ENCODE results near the gene SPINK13.
"Not testable (repeated sequence)": the region's sequence is repeated elsewhere in the genome, so short reads cannot be mapped to it uniquely, and the experiment has no call there.

SPINK13 gene

GRCh38 chr5:148268566-148268965 is at the start of gene SPINK13:
Gene SPINK13, plus strand, starts transcription at chr5:148268794. Its CDS starts 1,279 bp downstream, at chr5:148270073.
- no peak for DNase-seq

- DNase-seq, result no peak
Measured at GRCh38 chr5:148221508-148221907, 47.1 kb upstream of the SPINK13 start.

GRCh38 chr5:148224117-148224742 is 44.4 kb upstream of the SPINK13 start:
- DNase-seq, result no peak

GRCh38 chr5:148228392-148228984 is 40.1 kb upstream of the SPINK13 start:
- no peak for DNase-seq

GRCh38 chr5:148229840-148230239 is 38.8 kb upstream of the SPINK13 start:
- DNase-seq, result no peak

GRCh38 chr5:148230240-148230639 is 38.4 kb upstream of the SPINK13 start:
- no peak for DNase-seq

GRCh38 chr5:148237785-148238417 is 30.7 kb upstream of the SPINK13 start:
- no peak for DNase-seq

- DNase-seq, result no peak
Measured at GRCh38 chr5:148238418-148238794, 30.2 kb upstream of the SPINK13 start, which contains the start of gene MARCOL. Gene MARCOL, plus strand, starts transcription at chr5:148238525. Its CDS starts 73 bp downstream, at chr5:148238598.

DNA sequence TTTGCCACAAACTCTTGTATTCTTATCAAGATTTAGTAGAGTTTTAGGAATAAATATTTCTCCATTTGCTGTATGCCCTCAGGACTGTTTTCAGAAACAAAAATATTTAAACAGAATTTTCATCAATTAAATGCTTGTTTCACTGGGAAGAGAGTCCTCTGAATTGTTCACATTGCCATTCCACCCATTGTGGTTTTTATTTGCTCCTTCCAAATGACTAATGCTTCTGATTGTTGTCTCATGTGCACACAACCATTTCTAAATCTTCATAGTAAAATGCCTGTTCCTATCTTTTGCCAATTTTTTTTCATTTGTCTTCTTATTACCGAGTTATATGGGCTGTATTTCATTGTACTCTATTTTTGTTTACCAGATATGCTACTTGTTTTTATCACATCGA is 19.7 kb upstream of the SPINK13 start:
- no peak for DNase-seq

- no peak for DNase-seq
Measured at GRCh38 chr5:148255456-148255855, 13.1 kb upstream of the SPINK13 start.

DNA sequence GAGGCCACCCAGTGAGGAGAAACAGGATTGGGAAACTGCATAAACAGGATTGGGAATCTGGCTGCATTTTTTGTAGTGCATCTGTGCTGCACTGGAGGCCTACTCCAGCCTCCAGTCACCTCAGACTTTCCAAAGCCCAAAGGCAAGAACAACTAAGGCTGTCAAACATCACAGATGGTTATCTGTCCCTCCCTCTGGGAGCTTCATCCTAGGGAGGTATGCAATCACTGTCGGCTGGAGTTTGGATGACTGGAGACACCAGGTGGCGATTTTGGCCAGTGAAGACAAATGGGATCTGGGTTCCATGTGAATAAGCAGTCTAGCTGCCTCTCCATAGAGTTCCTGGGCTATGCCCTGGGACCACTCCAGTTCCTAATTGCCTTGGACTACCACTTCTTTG is 9.3 kb upstream of the SPINK13 start:
- DNase-seq, result no peak

DNA sequence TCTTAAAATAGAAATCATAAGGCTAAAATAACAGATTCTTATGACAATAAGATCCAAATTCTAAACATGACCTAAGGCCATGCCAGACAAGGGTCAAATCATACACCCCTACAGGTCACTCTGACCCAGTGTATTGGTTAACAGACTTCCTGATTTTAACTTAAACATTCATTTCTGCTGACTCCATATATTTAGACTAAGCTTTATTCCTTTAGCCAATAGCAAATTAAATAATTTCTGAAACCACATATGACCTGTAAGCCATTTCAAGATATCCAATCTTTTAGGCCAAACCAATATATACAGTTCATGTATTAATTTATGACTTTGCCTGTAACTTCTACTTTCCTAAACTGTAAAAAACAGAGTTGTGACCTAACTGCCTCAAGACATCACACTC is 7.4 kb upstream of the SPINK13 start:
- no peak for DNase-seq

DNA sequence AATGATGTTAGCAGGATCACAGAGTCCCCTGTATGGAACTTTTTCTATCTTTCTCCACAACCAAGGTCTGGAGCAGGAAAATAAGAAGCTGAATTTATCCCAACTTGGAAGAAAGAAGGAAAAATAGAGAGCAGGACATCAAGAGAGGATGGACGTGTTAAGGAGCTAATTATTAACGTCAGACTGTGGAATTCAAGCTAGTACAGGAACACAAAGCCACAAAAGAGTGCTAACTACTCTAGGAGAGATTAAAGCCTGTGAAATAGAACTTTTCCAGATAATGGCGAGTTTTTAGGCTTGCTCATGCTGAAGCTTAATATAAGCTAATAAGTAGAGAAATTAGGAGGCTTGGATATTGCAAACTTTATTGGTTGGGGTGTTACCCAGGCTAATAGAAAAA is 632 bp upstream of the SPINK13 start:
- DNase-seq, result no peak

DNA sequence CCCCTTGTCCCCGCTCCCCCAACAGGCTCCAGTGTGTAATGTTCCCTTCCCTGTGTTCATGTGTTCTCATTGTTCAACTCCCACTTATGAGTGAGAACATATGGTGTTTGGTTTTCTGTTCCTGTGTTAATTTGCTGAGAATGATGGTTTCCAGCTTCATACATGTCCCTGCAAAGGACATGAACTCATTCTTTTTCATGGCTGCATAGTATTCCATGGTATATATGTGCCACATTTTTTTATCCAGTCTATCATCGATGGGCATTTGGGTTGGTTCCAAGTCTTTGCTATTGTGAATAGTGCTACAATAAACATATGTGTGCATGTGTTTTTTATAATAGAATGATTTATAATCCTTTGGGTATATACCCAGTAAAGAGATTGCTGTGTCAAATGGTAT is 6.5 kb downstream of the SPINK13 start:
- DNase-seq, result not testable (repeated sequence)

- not testable (repeated sequence) for DNase-seq
Measured at GRCh38 chr5:148280893-148281292, 12.3 kb downstream of the SPINK13 start.

- DNase-seq, result not testable (repeated sequence)
Measured at GRCh38 chr5:148281336-148281735, 12.7 kb downstream of the SPINK13 start.

- DNase-seq, result no peak
Measured at GRCh38 chr5:148290271-148291195, 21.9 kb downstream of the SPINK13 start.

DNA sequence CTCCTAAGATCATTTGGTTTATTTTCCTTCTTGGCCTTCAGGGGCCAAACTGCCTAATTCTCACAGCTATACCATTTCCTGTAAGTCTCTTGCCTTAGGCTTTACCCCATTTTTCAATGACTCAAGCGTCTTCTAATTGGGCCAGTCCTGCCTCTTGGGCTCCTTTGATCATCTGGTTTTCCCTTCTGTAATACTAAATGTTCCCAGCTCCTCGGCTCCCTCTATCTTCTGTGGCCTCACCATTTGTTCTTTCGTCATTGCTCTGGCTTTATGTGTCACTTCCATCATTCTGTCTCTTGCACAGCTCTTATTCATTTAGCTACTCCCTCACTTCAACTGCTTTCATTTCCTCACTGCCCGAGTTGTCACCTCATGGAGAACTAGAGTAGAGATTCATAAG is 29.1 kb downstream of the SPINK13 start:
- no peak for DNase-seq

DNA sequence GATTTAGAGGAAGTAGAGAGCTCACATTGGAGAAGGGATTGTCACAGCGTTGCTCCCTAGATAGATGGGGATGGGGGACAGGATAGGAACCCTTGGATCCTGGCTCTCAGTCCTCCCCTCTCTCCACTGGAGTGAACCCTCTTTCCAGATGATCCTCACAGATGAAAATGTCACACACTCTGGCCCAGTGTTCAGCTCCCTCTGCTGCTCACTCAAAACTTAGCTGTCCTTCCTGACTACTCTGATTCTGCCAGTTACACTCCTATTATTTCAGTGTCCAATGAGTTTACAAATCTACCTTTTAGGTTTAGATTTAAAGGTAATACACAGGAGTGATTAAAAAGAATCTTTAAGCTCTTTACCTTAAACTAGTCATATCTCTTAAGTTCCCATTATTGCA is 37.9 kb downstream of the SPINK13 start:
- no peak for DNase-seq

DNA sequence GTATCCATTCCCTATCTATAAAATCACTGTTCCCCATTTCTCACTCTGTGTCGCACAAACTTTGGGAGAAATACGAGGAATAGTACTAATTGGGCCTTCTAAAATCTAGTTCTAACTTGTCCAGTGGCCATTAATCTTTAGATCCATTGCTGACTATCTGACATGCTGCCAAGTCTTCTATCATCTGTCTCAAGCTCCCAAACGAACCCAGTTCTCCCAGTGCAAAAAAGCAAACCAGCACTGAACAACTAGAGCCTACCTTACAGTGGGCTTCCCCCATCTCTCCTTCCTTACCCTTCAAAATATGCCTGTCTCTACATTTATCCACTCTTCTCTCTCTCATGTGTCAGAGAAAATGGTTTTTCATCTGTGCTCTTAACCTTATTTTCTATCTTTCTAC is 40.4 kb downstream of the SPINK13 start:
- no peak for DNase-seq

DNA sequence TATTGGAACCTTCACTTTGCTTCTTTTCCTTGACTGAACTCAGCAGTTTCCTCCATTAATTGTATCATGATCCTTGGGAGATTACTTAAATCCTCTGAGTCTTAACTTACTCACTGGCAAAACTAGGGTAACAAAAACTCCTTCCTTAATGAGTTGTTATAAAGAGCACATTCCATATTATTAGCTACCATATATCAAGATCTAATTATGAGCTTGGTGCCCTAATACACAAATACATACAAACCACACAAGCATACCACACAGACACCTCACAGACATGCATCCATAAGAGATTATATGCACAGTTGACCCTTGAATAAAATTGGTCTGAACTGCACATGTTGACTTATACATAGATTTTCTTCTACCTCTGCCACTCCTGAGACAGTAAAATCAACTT is 41.2 kb downstream of the SPINK13 start:
- DNase-seq, result no peak

DNA sequence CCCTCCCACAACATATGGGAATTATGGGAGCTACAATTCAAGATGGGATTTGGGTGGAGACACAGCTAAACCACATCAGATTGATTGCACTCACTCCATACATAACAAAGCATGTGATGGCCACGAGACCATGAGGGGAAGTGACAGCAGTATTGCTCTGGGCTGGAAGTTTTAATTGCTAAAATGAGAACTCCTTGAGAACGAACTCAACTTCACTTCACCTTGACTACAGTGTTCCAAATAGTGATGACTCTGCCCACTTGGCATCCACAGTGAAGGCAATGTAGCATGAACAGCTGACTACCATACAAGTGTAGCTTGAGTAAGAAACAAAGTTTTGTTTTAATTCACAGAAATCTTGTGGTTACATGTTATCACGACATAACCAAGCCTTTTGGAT is 42.9 kb downstream of the SPINK13 start:
- DNase-seq, result no peak

- no peak for DNase-seq
Measured at GRCh38 chr5:148312153-148312552, 43.6 kb downstream of the SPINK13 start, which contains the start of gene SPINK7. Gene SPINK7, plus strand, starts transcription at chr5:148312423. Its CDS starts 61 bp downstream, at chr5:148312484.
